AG04450 (cell line): ENCODE measurements around the gene TEX261. TPM values are rescaled to one million over a fixed set of nuclear protein-coding genes. Genes with fewer than 3 reads are reported as not detected.
"Not testable (repeated sequence)": the region's sequence is repeated elsewhere in the genome, so short reads cannot be mapped to it uniquely, and the experiment has no call there.

Experiments
- CTCF ChIA-PET: fragments of 300-600, 350-600 bp; formaldehyde crosslinking; extraction: SDS; loops from one replicate; lab custom pipeline; 2022; ENCODE audit warnings: antibody characterized with exemption, inconsistent platforms; lab: Charles Lee
- POLR2A ChIA-PET: fragments of 350-600 bp; formaldehyde crosslinking; extraction: SDS; loops from one replicate; lab custom pipeline; 2021; ENCODE audit warnings: antibody characterized with exemption, inconsistent platforms; lab: Yijun Ruan, JAX
- DNase-seq: peaks from one replicate; pipeline ENCODE4 v3.0.0-alpha.2; 2011; ENCODE audit warnings: low read depth, low spot score
- H3K27ac ChIP-seq: one replicate; pipeline ENCODE4 v1.5.1; 2012; ENCODE audit warnings: low read depth, low read length, control low read depth
- H3K27me3 ChIP-seq: one replicate; pipeline ENCODE4 v1.6.0; 2012; ENCODE audit warnings: low read length; ENCODE audit not compliant: control insufficient read depth, insufficient read depth
- H3K4me3 ChIP-seq: 2 replicates; pipeline ENCODE4 v1.5.1; 2011; ENCODE audit warnings: mild to moderate bottlenecking, low read depth, low read length, control low read depth
- H3K9me3 ChIP-seq: 2 replicates; pipeline ENCODE4 v1.5.1; 2012; ENCODE audit warnings: low read length; ENCODE audit not compliant: control insufficient read depth, insufficient read depth
- polyA minus RNA-seq: library from RNA; depleted of rRNA, polyadenylated mRNA; stranded (reverse); fragments of >200 nt; gene quantifications from 2 replicates; pipeline ENCODE4 v1.2.3, GENCODE V29; 2011; rRNA and poly(A)+ RNA removed
- polyA plus RNA-seq: library from polyadenylated mRNA; depleted of rRNA; stranded (reverse); fragments of >200 nt; gene quantifications from 2 replicates; pipeline ENCODE4 v1.2.3, GENCODE V29; 2011; rRNA removed
- TF ChIP-seq, protein P1 (sequence below): IDR thresholded peaks from 2 replicates; pipeline ENCODE4 v1.5.1; 2011; ENCODE audit warnings: low read depth, low read length, control low read depth, inconsistent platforms

Gene TEX261
- polyA plus RNA-seq (106 and 119 TPM in 2 replicates), polyA minus RNA-seq (94.7 and 123 TPM in 2 replicates)

DNA sequence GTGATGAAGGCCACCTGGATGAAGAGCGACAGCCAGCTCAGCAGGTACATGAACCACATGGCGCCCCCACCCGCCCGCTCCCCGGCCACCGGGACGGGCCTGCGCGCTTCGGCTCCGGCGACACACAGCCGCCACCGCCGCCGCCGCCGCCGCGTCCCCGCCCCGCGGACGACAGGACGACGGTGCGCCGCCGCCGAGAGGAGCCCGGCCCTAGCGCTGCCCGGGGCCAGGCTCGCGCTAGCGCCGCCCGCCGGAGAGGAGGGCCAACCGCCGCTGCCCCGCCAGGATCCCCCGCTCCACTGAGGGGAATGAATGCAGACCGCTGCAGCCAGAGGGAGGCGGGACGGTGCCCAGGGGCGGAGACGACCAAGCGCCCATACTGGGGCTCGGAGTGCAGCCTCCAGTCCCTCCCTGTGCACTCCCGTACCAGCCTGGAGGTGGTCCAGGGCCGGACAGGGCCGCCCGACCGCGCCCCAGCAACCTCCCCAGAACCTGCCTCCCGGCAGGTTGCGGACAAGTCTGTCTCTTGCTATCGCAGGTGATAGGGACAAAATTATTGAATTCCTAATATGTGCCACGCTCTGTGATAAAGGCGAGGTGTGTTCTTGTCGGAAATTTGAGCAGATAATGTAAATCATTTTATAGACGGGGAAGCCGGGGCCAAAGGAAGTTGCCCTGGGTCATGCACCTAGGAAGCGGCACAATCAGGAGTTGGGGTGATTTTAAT is at the start of gene TEX261:
TEX261 (minus strand) TSS at position 175 of the 727 bp plus-strand sequence; CDS start at position 59, 116 bp downstream.
- CTCF ChIA-PET: no interaction called here

DNA sequence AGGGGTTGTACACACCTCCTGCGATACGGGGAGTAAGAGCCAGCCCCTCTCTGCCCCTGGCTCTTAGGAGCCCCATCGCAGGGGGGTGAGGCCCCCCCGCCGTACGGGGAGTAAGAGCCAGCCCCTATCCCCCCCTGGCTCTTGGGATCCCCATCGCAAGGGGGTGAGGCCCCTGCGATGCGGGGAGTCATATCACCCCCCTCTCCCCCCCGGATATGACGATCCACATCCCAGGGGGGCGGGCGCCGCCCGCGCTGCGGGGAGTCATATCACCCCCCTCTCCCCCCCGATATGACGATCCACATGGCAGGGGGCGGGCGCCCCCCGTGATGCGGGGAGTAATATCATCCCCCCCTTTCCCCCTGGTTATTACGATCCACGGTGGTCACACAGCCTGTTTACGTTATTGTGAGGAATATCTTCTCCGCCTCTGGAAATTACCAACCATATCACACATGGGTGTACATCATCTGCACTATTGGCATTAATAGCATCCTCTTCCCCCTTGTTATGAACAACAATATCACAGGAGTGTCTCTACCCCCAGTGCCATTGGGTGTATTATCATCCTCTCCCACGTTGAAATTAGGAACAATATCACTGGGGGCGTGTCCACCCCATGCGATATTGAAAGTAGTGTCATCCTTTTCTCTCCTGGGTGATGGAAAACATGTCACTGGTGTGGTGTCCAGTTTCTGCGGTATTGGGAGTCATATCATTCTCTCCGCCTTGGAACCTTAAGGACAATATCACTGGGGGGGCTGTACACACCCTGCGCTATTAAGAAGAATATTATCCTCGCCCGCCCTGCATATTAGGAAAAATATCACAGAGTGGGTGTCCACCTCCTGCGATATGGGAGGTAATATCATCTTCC is 49.1 kb upstream of the TEX261 start:
- POLR2A ChIA-PET: no interaction called here
- Histone ChIP-seq H3K4me3 (no peak overlapping the region), H3K27me3 (no peaks in the 10 kb centered on the region), H3K27ac (no peak overlapping the region), H3K9me3 (no peaks in the 10 kb centered on the region)
- DNase-seq: no peak
- CTCF ChIA-PET: no interaction called here
- TF ChIP-seq, protein P1, sequence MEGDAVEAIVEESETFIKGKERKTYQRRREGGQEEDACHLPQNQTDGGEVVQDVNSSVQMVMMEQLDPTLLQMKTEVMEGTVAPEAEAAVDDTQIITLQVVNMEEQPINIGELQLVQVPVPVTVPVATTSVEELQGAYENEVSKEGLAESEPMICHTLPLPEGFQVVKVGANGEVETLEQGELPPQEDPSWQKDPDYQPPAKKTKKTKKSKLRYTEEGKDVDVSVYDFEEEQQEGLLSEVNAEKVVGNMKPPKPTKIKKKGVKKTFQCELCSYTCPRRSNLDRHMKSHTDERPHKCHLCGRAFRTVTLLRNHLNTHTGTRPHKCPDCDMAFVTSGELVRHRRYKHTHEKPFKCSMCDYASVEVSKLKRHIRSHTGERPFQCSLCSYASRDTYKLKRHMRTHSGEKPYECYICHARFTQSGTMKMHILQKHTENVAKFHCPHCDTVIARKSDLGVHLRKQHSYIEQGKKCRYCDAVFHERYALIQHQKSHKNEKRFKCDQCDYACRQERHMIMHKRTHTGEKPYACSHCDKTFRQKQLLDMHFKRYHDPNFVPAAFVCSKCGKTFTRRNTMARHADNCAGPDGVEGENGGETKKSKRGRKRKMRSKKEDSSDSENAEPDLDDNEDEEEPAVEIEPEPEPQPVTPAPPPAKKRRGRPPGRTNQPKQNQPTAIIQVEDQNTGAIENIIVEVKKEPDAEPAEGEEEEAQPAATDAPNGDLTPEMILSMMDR: no peak

More for the DNA sequence above, at the start of gene TEX261:
- POLR2A ChIA-PET: interaction anchor here (1.5 kb wide), 1 partner anchor 10 kb away, joined by 3 read pairs; no protein-coding TSS in a partner anchor
- TF ChIP-seq, protein P1: peak; percentile 62
- Histone ChIP-seq H3K4me3 (peak within 1 kb of the TSS; percentile 78), H3K27me3 (no peaks in the 10 kb centered on the region), H3K27ac (no peak within 1 kb of the TSS), H3K9me3 (no peaks in the 10 kb centered on the region; the same call in 1 of the 2 replicates)
- DNase-seq: peak; percentile 43

DNA sequence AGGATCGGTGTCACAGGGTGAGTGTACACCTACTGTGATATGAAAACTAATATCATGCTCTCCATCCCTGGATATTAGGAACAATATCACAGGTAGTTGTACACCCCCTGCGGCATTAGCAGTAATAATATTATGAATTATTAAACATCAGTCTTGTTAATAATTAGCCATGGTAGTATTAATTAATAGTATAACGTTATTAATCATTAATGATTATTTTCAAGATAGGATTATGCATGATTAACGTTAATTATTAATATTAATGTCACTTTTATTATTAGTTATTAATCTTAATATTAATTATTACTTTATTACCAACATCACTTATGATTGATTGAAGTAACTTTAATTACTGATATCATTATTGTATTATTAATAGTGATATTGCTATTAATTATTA is 47.6 kb upstream of the TEX261 start:
- POLR2A ChIA-PET: no interaction called here
- no peak overlapping the region for H3K27ac ChIP-seq
- DNase-seq: no peak
- TF ChIP-seq, protein P1: no peak
- no peaks in the 10 kb centered on the region for H3K27me3 ChIP-seq
- no peaks in the 10 kb centered on the region for H3K9me3 ChIP-seq
- CTCF ChIA-PET: no interaction called here
- no peak overlapping the region for H3K4me3 ChIP-seq

DNA sequence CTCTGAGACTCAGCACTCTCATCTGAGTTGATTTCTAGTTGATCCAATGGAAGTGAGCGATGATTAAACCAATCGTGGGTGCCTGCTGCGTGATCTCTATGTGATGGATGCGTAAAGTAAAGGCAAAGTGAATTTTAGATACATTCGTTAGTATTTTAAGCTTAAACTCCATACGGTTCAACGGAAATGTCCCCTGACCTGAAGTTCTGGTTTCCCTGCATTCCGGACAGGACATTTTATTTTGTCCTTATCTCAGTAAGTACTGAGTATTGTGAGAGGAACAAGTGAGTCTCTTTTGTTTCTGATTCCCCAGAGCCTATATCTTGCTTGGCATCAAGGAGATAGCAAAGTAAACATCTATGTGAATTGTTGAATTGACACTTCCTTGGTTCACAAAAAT is 41.6 kb upstream of the TEX261 start:
- H3K4me3 ChIP-seq, H3K9me3 ChIP-seq, DNase-seq, CTCF ChIA-PET, H3K27ac ChIP-seq, POLR2A ChIA-PET, H3K27me3 ChIP-seq: not testable (repeated sequence)

DNA sequence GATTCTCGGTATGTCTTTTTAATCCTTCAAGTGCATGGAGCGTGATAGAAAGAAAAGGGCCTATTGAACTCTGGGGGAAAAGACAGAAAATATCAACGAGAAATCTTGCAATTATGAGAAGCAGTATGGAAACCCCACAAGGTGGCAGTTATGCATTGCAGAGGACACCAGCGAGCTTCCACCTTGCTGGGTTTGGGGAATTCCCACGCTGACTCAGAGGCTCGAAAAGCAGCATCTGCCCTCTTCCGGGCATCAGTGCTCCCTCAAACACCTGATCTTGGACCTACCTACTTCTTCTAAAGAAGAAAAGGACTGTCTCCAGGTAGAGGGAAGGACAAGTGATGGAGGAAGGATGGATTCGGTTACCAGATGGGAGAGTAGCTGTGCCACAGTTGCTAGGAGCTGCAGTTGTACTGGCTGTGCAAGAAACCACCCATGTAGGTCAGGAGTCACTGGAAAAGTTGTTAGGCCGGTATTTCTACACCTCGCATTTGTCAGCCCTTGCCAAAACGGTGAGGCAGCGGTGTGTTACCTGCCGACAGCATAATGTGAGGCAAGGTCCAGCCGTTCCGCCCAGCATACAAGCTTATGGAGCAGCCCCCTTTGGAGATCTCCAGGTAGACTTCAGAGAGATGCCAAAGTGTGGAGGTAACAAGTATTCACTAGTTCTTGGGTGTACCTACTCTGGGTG is 29.0 kb upstream of the TEX261 start:
- CTCF ChIA-PET, H3K4me3 ChIP-seq, DNase-seq, POLR2A ChIA-PET, H3K27ac ChIP-seq, H3K9me3 ChIP-seq, H3K27me3 ChIP-seq: not testable (repeated sequence)
- TF ChIP-seq, protein P1: 0 out of 2 replicates have a peak, but pooled peaks have one; percentile 14

DNA sequence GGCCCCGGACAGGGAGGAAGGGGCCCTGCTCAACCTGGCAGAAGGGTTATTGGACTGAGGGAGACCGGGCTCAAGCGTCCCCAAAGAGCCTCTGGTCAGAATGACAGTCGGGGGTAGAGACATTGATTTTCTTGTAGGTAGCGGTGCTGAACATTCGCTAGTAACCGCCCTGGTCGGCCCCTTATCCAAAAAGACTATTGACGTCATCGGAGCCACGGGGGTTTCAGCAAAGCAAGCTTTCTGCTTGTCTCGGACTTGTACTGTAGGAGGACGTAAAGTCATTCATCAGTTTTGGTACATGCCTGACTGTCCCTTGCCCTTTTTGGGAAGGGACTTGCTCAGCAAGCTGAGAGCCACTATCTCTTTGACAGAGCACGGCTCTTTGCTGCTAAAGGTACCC is 26.7 kb upstream of the TEX261 start:
- DNase-seq, H3K27ac ChIP-seq, H3K4me3 ChIP-seq, H3K27me3 ChIP-seq, CTCF ChIA-PET, H3K9me3 ChIP-seq: not testable (repeated sequence)
- POLR2A ChIA-PET: interaction anchor here (1.2 kb wide), 1 partner anchor 47 kb away, joined by 3 read pairs; the partner anchor contains the start of gene NAGK

DNA sequence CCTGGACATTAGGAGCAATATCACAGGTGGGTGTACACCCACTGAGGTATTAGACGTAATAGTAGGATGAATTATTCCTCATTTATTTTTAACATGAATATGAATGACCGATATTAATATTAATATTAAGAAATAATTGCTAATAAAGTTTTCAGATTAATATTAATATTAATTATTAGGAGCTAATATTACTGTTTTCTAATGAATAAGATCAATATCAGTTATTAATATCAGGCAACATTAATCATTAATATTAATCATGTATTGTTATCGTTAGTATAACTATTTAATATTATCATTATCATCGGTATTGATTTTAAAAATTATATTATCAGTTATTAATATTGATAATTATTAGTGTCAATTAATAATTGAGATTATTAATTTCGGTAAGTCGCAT is 25.3 kb upstream of the TEX261 start:
- POLR2A ChIA-PET: interaction anchor here (1.2 kb wide), 1 partner anchor 49 kb away, joined by 3 read pairs; the partner anchor contains the start of gene NAGK
- CTCF ChIA-PET: interaction anchor here (0.8 kb wide), 1 partner anchor 18 kb away, joined by 8 read pairs; no protein-coding TSS in a partner anchor
- H3K4me3 ChIP-seq, H3K27ac ChIP-seq, H3K9me3 ChIP-seq, H3K27me3 ChIP-seq, DNase-seq: not testable (repeated sequence)
